ENCODE measurements around the gene ZBTB42.

GRCh38 chr14:104772707-104773504 lies 28.0 kb upstream of the ZBTB42 start:
- TF ChIP-seq CTCF (IDR thresholded peaks at IDR 0.05) (no peak), POLR2AphosphoS5 (IDR thresholded peaks at IDR 0.05) (no peak), EP300 (IDR thresholded peaks at IDR 0.05) (no peak)
